ENCODE results near the gene HNRNPA1L2.
"Not testable (repeated sequence)": the region's sequence is repeated elsewhere in the genome, so short reads cannot be mapped to it uniquely, and the experiment has no call there.

GRCh38 chr13:52608184-52608583, 34.0 kb upstream of the HNRNPA1L2 start:
- not testable (repeated sequence) for TF ChIP-seq POLR2A (IDR thresholded peaks at IDR 0.05; ENCODE audit: control extremely low read depth in 1 of 2, low read depth in 2 of 2, low read length in 2 of 2); BRCA1 (IDR thresholded peaks at IDR 0.05; ENCODE audit: low read depth, low read length); EP300 (IDR thresholded peaks at IDR 0.05; ENCODE audit: borderline replicate concordance in 1 of 2, low read depth in 2 of 2, low read length in 2 of 2); SIRT6 (IDR thresholded peaks at IDR 0.05; ENCODE audit: low read length); EZH2 (IDR thresholded peaks at IDR 0.05; ENCODE audit: low read depth, low read length, severe bottlenecking); RXRA (IDR thresholded peaks at IDR 0.05; ENCODE audit: insufficient read depth, low read depth, low read length); ZNF274 (IDR thresholded peaks at IDR 0.05; ENCODE audit: borderline replicate concordance, extremely low read depth, low read length); CBX8 (IDR thresholded peaks at IDR 0.05; ENCODE audit: borderline replicate concordance, low read depth, low read length); SIN3A (conservative IDR thresholded peaks at IDR 0.05 in 1 of 2, IDR thresholded peaks at IDR 0.05 in 1 of 2; ENCODE audit: low read depth in 1 of 2, low read length in 2 of 2); TAF1 (IDR thresholded peaks at IDR 0.05; ENCODE audit: low read depth, low read length); CBX5 (IDR thresholded peaks at IDR 0.05; ENCODE audit: low read depth, low read length); SUZ12 (IDR thresholded peaks at IDR 0.05; ENCODE audit: low read length)
- TF ChIP-seq, protein P1, sequence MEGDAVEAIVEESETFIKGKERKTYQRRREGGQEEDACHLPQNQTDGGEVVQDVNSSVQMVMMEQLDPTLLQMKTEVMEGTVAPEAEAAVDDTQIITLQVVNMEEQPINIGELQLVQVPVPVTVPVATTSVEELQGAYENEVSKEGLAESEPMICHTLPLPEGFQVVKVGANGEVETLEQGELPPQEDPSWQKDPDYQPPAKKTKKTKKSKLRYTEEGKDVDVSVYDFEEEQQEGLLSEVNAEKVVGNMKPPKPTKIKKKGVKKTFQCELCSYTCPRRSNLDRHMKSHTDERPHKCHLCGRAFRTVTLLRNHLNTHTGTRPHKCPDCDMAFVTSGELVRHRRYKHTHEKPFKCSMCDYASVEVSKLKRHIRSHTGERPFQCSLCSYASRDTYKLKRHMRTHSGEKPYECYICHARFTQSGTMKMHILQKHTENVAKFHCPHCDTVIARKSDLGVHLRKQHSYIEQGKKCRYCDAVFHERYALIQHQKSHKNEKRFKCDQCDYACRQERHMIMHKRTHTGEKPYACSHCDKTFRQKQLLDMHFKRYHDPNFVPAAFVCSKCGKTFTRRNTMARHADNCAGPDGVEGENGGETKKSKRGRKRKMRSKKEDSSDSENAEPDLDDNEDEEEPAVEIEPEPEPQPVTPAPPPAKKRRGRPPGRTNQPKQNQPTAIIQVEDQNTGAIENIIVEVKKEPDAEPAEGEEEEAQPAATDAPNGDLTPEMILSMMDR (IDR thresholded peaks at IDR 0.05; ENCODE audit: control extremely low read depth in 1 of 3, insufficient read depth in 1 of 3, low read depth in 1 of 3, low read length in 3 of 3): peak in 1 of 3 experiments; percentile 9; a peak in 1 of 4 replicates

All from H1 (cell line).